ENCODE data around the gene FGF19.

The FGF19 gene

DNA sequence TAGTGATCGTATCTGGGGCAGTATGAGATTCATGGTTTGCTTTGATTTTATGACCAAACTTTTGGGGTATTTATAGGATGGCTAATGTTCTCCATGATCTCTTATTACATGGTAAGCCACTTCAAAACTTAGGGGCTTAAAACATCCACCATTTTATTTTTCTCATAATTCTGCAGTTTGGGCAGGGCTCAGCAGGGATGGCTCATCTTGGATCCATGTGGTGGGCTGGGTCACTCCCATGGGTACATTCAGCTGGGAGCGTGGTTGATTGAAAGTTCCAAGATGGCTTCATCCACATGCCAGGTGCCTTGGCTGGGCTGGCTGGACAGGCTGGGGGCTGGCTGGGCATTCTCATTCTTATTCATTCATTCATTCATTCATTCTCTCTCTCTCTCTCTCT lies 30.5 kb upstream of the FGF19 start:
- no peak for DNase-seq
- Histone ChIP-seq H3K27me3 (ENCODE audit: insufficient read depth, low read depth, severe bottlenecking) (no peaks in the 10 kb centered on the region), H3K36me3 (no peaks in the 10 kb centered on the region), H3K9me3 (ENCODE audit: severe bottlenecking) (peaks cover 9% of the 10 kb centered on the region), H3K4me3 (ENCODE audit: low read depth, low read length) (no peak overlapping the region), H3K27ac (no peak overlapping the region)
- TF ChIP-seq, protein P1, sequence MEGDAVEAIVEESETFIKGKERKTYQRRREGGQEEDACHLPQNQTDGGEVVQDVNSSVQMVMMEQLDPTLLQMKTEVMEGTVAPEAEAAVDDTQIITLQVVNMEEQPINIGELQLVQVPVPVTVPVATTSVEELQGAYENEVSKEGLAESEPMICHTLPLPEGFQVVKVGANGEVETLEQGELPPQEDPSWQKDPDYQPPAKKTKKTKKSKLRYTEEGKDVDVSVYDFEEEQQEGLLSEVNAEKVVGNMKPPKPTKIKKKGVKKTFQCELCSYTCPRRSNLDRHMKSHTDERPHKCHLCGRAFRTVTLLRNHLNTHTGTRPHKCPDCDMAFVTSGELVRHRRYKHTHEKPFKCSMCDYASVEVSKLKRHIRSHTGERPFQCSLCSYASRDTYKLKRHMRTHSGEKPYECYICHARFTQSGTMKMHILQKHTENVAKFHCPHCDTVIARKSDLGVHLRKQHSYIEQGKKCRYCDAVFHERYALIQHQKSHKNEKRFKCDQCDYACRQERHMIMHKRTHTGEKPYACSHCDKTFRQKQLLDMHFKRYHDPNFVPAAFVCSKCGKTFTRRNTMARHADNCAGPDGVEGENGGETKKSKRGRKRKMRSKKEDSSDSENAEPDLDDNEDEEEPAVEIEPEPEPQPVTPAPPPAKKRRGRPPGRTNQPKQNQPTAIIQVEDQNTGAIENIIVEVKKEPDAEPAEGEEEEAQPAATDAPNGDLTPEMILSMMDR (IDR thresholded peaks at IDR 0.05; ENCODE audit: low read depth, low read length): no peak

DNA sequence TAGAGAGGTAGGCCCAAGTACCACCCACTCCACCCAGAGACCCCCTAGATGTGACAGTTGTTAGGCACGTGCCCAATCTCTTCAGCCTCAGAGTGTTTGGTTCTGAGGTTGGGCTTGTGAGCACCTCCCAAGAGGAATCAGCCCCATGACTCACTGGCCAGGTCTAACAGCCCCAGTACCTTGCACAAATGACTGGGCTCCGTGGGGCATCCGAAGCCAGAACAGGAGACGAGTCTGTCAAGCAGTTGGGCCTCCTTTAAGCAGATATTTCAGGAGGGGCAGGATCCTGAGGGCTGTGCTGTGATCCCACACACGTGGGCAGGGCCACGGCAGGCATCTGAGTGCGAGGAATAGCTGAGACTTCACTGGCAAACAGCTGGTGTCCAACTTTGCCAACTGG lies 29.1 kb upstream of the FGF19 start:
- H3K27me3 ChIP-seq (ENCODE audit: insufficient read depth, low read depth, severe bottlenecking): no peaks in the 10 kb centered on the region
- no peak for DNase-seq
- H3K9me3 ChIP-seq (ENCODE audit: severe bottlenecking): peaks cover 9% of the 10 kb centered on the region
- H3K27ac ChIP-seq: no peak overlapping the region
- no peak overlapping the region for H3K4me3 ChIP-seq (ENCODE audit: low read depth, low read length)
- TF ChIP-seq, protein P1 (IDR thresholded peaks at IDR 0.05; ENCODE audit: low read depth, low read length): no peak
- no peaks in the 10 kb centered on the region for H3K36me3 ChIP-seq

DNA sequence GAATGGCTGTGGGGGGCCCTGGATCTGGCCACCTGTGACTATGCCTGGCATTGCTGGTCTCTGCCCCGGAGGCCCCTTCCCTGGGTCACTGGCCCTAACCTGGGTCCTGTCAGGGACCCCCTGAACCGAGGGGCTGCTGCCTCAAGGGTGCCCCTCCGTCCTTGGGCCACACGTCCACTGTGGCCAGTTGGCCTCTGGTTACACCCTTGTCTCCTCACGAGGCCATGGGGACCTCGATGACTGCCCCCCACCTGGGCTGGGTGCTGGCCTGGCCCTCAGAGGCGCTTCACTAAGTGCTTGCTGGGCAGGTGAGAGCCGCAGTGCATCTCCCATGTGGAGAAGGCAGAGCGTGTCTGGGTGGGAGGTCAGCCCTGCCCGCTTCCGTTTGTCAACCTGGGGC lies 27.3 kb upstream of the FGF19 start:
- peaks cover 9% of the 10 kb centered on the region for H3K9me3 ChIP-seq (ENCODE audit: severe bottlenecking)
- H3K27me3 ChIP-seq (ENCODE audit: insufficient read depth, low read depth, severe bottlenecking): no peaks in the 10 kb centered on the region
- no peaks in the 10 kb centered on the region for H3K36me3 ChIP-seq
- TF ChIP-seq, protein P1 (IDR thresholded peaks at IDR 0.05; ENCODE audit: low read depth, low read length): no peak
- H3K27ac ChIP-seq: no peak overlapping the region
- no peak overlapping the region for H3K4me3 ChIP-seq (ENCODE audit: low read depth, low read length)
- DNase-seq: no peak

DNA sequence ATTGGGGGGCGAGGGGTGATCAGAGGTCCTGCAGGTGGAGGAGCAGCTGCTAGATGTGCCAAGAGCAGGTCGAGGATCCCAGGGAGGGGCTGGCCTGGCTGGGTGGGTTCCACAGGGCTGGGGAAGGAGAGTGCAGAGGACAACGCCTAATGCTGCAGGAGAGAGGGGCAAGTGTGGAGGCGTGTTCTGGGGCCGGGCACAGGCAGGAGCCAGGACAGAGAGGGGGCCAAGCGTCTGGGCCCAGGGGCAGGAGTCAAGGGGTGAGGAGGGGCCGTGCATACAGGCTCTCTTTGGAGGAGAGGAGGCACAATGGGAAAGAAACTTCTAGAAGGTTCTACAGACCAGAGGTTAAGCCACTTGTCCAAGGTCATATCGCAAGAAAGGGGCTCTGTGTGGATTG lies 26.7 kb upstream of the FGF19 start:
- H3K27me3 ChIP-seq (ENCODE audit: insufficient read depth, low read depth, severe bottlenecking): no peaks in the 10 kb centered on the region
- H3K4me3 ChIP-seq (ENCODE audit: low read depth, low read length): no peak overlapping the region
- TF ChIP-seq, protein P1 (IDR thresholded peaks at IDR 0.05; ENCODE audit: low read depth, low read length): no peak
- peaks cover 9% of the 10 kb centered on the region for H3K9me3 ChIP-seq (ENCODE audit: severe bottlenecking)
- H3K27ac ChIP-seq: no peak overlapping the region
- H3K36me3 ChIP-seq: no peaks in the 10 kb centered on the region
- no peak for DNase-seq

DNA sequence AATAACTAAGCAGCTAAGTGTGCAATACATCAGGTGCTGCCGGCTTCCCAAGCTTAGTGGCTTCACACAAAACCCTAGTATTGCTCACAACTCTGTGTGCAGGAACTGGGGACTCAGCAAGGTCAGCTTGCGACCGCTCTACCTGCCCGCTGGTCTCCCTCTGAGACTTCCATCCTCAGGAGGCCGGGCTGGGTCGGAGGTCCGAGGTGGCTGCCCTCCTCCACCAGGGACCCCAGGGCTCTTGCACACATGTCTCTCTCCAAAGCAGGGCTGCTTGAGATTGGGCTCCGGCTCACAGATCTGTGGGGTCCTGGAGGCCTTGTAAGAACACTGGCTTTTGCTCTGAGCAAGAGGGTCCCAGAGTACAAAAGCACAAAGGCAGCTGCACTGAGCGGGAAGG lies 25.4 kb upstream of the FGF19 start:
- Histone ChIP-seq H3K9me3 (ENCODE audit: severe bottlenecking) (peaks cover 2% of the 10 kb centered on the region), H3K27me3 (ENCODE audit: insufficient read depth, low read depth, severe bottlenecking) (no peaks in the 10 kb centered on the region), H3K27ac (no peak overlapping the region), H3K36me3 (no peaks in the 10 kb centered on the region), H3K4me3 (ENCODE audit: low read depth, low read length) (no peak overlapping the region)
- TF ChIP-seq, protein P1 (IDR thresholded peaks at IDR 0.05; ENCODE audit: low read depth, low read length): no peak
- DNase-seq: no peak

DNA sequence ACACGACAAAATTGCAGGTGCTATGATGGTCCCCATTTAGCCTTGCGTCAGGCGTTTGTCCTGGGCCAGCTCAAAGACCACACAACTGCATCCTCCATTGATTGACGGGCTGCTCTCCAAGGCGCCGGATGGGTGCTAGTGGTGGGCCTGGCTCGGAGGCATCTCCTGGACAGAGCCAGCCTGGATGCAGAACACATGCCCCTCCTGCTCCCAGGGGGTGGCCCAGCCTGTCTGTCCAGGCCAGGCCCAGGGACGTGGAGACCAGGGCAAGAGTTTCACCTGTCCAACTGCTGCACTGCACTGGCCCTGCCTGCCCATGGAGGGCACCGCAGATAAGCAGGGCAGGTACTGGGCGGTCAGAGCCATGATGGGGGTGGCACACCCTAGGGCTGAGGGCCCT lies 23.4 kb upstream of the FGF19 start:
- no peaks in the 10 kb centered on the region for H3K9me3 ChIP-seq (ENCODE audit: severe bottlenecking)
- DNase-seq: no peak
- no peak overlapping the region for H3K4me3 ChIP-seq (ENCODE audit: low read depth, low read length)
- no peaks in the 10 kb centered on the region for H3K36me3 ChIP-seq
- TF ChIP-seq, protein P1 (IDR thresholded peaks at IDR 0.05; ENCODE audit: low read depth, low read length): no peak
- no peaks in the 10 kb centered on the region for H3K27me3 ChIP-seq (ENCODE audit: insufficient read depth, low read depth, severe bottlenecking)
- H3K27ac ChIP-seq: no peak overlapping the region

Data from WERI-Rb-1 (cell line).